AG08396 (cell line): ENCODE measurements around the gene PAPLN.

ENCODE experiments used
- DNase-seq: peaks from one replicate; pipeline ENCODE4 v3.0.0; 2012; ENCODE audit warnings: low spot score, mixed read lengths

The PAPLN gene

GRCh38 chr14:73245480-73246325 is 8.4 kb downstream of the PAPLN start:
- peak; percentile 85 for DNase-seq

DNA sequence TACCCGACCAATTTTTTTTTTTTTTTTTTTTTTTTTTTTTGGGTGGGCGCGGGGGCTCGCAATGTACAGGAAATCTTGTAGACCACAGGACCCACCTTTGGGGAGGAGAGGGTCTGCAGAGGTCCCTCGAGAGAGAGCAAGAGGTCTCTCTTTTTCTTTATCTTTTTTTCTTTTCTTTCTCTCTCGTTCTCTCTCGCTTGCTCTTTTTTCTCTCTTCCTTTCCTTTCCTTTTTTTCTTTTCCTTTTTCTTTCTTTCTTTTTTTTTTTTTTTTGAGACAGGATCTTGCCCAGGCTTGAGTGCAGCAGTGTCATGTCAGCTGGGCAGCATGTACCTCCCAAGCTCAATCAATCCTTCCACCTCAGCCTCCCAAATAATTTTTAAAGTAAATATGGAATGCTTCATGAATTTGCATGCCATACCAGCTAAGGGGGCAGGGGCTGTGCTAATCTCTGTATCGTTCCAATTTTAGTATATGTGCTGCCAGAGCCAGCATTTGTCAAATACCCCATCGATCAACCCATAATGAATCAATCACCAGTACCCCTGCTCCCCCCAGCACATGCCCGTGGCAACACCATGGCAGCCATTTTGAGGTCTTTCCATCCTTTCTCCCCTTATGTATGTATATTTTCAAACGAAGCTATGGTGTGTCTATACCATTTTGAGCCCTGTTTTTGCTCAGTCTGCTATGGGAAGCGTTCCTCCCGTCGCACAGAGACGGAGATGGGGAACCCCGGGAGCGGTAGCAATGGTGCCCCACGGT is 9.3 kb downstream of the PAPLN start:
- DNase-seq = no peak

DNA sequence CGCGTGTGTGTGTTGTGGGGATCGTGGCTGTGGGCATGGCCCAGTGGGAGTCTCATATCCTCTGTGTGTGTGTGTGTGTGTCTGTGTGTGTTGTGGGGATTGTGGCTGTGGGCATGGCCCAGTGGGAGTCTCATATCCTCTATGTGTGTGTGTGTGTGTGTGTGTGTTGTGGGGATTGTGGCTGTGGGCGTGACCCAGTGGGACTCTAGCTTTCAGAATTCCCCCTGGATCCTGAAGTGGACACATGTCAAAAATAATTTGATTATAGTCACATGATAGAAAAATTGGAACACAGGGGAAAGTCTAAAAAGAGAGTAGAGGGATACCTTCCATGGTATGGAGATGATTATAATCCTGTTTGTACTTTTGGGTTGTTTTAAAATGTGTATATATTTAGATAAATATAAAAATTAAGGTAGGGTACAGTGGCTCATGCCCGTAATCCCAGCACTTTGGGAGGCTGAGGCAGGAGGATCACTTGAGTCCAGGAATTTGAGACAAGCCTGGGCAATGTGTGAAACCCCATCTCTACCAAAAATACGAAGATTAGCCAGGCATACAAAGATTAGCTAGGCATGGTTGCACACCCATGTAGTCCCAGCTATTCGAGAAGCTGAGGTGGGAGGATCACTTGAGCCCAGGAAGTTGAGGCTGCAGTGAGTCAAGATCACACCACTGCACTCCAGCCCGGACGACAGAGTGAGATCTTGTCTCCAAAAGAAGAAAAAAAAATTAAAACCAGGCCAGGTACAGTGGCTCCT is 11.0 kb downstream of the PAPLN start:
- DNase-seq = no peak

GRCh38 chr14:73249108-73249507 is 11.8 kb downstream of the PAPLN start:
- DNase-seq = no peak

DNA sequence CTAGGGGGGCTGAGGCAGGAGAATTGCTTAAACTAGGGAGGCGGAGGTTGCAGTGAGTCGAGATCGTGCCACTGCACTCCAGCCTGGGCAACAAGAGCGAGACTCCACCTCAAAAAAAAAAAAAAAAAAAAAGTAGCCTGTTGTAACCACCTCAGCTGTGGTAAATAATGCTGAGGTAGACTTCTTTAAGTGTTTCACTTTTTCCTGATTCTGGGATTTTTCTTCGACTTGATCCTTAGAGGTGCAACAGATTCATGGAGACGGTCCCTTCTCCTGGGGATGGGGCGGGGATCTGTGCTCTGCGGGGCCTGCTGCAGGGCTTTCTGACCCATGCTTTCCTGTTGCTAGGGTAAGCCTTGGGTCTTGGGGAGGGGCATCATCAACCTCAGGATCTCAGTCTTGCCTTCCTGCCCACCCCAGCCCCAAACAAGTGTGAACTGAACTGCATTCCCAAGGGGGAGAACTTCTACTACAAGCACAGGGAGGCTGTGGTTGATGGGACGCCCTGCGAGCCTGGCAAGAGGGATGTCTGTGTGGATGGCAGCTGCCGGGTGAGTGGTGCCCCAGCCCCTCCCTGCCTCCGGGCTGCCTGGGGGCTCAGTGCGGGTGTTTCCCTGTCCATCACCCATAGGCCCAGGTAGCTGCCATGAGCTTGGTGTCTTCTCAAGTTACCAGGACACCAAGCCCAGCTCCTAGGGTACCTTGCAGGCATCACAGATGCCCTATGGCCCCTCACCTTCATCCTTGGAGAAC is 12.4 kb downstream of the PAPLN start:
- no peak for DNase-seq

DNA sequence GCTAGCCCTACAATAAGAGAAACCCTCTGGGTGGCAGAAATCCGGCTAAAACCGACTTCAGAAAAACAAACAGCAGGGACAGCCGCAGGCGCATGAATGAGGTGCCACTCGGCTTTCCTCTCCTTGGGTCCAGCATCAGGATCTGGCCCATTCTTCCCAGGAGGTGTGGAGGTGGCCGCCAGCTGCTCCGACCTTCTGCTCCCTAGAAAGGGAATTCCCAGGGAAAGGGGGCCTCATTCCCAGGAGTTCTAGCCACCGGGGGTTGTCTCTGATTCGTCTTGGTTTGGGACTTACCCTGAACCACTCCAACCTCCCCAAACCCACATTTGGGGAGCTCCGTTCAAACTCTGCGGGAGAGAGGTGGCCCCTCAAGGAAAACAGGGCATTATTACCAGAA is 13.0 kb downstream of the PAPLN start:
- DNase-seq = no peak

DNA sequence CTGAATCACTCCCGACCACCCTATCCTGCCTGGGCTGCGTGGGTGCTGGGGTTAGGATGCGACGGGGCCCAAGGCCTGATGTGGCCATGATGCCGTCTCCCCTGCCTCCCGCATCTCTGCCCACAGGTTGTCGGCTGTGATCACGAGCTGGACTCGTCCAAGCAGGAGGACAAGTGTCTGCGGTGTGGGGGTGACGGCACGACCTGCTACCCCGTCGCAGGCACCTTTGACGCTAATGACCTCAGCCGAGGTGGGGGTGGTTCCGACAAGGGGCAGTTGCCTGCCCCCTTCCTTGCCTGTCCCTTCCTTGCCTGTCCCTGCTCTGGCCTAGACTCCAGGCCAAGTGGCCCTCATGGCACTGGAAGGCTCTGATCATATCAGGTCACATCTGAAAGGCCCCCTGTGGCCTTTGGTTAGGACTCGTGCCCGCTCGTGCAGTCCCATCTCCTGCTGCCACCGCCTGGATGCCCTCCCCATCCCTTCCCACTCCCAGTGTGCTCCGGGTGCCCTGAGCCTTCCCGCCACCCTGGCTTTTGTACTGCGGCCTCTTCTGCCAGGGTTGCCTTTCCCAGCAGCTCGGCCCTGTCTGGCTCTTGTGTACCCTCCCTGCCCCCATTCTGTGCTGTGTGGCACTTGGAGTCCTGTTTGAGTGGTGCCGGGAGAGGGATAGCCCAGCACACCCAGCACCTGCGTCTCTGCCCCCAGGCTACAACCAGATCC is 13.6 kb downstream of the PAPLN start:
- DNase-seq = no peak

- no peak for DNase-seq
Observed at GRCh38 chr14:73251516-73252215, 14.4 kb downstream of the PAPLN start.

DNA sequence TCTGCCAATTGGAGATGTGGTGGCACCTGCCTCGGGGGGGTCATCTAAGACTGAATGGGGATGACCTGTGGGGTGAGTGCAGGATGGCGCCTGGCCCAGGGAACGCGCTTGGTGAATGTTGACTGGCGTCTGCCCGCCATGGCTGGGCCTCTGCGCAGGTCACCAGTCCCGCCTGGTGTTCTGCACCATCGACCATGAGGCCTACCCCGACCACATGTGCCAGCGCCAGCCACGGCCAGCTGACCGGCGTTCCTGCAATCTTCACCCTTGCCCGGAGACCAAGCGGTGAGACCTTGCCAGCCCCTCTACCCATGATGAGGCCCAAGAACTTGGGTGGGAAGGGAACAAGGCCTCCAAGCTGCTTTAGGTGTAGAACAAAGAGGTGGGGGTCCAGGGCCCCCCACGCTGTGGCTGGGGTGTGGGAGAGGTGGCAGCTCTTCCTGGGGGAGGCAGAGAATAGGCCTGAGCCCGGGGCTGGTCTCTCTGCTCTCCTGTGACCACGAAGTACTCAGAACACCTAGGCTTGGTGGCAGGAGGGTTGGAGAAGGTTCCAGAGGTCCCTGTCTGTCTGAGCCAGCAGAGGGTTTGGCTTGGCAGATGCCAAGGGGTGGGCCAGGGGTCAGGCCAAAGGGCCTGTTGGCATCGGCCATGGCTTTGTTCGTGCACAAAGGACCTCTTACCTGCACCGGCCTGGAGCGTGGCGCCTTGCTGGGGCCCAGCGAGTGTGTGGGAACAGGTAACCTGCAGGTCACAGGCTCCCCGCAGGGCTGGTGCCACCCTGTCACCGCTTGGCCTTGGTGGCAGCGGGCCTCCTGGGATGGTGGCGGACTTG is 15.4 kb downstream of the PAPLN start:
- DNase-seq = no peak

DNA sequence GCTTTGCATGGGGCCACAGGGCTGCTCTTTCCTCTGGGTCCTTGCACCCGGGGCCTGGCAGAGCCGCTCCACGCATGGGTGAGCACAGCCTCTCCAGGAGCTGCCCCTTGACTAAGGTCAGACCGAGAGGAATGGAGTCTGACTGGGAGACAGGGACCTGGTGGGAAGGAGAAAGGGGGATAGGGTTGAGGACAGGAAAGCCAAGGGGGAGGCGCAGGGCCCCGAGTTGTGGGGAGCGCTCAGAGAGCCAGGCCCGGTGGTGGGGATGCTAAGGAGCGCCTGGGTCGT is 16.0 kb downstream of the PAPLN start:
- no peak for DNase-seq

DNA sequence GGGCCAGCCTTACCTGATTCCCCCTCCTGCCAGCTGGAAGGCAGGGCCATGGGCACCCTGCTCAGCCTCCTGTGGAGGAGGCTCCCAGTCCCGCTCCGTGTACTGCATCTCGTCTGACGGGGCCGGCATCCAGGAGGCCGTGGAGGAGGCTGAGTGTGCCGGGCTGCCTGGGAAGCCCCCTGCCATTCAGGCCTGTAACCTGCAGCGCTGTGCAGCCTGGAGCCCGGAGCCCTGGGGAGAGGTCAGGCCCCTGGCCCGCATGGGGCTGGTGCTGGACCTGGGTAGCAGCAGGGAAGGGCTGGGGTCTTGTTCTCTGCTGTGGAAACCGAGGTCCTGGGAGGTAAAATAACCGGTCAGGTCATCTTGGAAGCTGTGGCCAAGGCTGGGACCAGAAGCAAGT is 16.4 kb downstream of the PAPLN start:
- DNase-seq = no peak

DNA sequence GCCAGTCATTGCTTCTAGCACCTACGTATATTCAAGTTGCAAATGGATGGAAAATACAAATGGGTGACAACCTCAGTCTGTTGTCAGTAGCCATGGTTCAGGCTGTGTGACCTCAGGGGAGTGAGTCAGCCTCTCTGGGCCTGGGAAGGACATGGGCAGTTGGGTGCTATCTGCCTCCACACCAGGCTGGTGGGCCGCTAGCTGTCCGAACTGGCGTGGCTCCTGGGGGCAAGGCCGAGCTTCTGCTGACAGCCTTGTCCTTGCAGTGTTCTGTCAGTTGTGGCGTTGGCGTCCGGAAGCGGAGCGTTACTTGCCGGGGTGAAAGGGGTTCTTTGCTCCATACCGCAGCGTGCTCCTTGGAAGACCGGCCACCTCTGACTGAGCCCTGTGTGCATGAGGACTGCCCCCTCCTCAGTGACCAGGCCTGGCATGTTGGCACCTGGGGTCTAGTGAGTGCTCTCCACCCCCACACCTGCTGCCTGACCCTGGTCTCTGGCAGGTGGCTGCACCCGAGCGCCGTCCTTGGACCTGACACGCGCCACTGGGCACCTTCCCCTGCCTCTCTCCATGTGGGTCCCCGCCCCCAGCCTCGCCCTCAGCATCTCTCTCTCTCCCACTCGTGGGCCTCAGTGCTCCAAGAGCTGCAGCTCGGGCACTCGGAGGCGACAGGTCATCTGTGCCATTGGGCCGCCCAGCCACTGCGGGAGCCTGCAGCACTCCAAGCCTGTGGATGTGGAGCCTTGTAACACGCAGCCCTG is 17.1 kb downstream of the PAPLN start:
- no peak for DNase-seq

DNA sequence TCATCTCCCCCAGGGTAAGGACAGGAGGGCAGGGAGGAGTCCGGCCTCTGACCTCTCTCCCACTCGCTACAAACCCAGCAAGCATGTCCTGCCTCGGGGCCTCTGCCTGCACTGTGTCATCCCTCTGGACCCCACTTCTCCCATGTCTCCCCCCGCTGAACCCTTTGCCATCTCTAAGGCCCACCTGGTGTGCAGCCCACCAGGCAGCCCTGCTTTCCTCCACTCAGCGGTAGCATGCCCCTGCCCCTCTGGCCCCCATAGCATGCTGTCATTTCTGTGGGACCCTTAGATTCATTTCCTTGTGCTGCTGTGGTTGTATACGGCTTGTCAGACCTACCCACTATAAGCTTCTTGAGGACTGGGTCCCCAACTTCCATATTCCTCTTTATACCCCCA is 17.7 kb downstream of the PAPLN start:
- DNase-seq = no peak

DNA sequence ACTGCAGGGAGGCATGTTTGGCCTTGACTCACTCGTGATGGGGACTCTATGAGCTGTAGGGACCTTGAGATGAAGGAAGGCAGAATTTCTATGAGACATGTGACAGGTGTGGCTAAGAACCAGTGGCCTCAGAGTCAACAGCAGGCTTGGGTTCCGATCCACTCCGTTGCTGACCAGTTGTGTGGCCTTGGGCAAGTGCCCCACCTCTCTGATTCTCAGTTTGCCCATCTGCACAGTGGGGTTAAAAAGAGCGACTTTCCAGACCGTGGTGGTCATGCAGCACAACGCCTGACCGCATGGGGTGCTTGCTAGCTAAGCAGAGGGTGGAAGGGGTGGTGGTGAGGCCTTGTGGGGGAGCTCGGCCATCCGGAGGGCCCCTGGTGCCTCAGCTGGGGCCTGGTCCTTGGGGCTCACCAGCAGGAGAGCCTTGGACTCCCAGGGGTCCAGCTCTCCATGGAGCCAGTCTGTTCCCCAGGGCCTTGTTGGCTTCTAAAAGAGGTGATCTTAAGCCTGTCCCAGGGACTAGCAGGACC is 18.5 kb downstream of the PAPLN start:
- DNase-seq = no peak

DNA sequence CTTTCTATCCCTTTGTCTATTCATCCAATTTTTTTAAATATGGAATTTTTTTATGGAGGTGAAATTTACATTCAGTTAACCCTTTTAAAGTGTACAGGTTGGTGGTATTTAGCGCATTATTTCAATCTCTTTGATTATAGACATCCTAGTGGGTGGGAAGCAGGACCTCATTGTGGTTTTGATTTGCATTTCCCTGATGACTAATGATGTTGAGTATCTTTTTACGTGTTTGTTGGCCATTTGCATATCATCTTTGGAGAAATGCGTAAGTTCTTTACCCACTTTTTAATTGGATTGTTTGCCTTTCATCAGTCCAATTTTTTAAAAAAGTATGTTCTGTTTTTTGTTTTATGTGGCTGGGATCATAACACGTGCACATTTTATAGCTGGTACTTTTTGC is 20.8 kb downstream of the PAPLN start:
- no peak for DNase-seq

DNA sequence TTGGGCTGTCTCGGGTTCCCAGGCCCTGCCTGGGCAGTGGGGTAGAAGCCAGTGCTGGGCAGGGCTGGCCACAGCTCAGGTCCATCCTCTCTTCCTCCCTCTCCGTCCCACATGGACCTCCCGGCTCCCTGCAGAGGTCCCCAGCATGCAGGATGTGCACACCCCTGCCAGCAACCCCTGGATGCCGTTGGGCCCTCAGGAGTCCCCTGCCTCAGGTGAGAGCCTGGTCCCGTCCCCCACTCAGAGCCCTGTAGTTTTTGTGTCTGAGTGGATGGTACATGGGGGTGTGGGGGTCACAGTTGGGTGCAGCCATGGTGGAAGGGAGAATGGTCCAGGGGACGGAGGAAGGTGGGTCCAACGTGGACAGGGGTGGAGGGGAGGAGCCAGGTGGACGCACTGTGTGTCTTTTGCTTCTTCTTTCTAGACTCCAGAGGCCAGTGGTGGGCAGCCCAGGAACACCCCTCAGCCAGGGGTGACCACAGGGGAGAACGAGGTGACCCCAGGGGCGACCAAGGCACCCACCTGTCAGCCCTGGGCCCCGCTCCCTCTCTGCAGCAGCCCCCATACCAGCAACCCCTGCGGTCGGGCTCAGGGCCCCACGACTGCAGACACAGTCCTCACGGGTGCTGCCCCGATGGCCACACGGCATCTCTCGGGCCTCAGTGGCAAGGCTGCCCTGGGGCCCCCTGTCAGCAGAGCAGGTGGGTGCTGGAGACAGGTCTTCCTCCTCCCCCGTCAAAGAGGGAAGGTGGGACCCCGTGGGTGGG is 21.7 kb downstream of the PAPLN start:
- no peak for DNase-seq

DNA sequence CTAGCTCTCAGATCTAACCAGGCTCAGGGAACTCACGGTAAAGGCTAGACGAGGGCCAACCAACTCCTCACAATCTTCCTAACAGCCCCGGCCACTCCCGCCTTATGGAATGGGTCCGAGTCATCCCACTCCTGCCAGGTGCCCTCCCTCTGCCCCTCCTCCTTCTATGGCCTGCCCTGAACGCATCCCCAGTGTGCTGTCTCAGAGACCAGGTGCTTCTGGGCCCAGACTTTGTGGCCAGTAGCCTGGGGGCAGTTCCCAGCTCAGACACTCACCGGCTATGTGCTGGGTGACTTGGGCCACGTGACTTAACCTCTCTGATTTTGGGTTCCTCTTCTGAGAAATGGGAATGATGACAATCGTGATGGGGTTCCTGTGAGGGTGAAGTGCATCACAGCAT is 22.5 kb downstream of the PAPLN start:
- DNase-seq = no peak

DNA sequence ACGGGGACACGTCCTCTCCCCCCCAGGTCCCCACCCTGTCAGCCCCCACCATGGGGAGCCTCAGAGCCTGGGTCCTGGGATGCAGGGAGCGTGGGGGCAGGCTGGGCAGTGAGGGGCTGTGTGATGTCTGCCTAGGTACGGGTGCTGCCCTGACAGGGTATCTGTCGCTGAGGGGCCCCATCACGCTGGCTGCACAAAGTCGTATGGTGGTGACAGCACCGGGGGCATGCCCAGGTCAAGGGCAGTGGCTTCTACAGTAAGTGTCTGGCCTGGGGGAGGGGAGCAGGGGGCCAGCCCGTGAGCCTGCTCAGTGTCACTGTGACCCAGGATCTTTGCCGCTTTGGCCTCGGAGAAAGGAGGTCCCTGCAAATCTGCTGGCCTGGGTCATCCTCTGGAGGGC is 23.3 kb downstream of the PAPLN start:
- no peak for DNase-seq
